Epithelial cell of proximal tubule (primary cell): ENCODE results near the gene RAF1. TPM values are rescaled to one million over a fixed set of nuclear protein-coding genes. Genes with fewer than 3 reads are reported as not detected.
"Not testable (repeated sequence)": the region's sequence is repeated elsewhere in the genome, so short reads cannot be mapped to it uniquely, and the experiment has no call there.

Experiments used
- DNase-seq: peaks from one replicate; pipeline ENCODE4 v3.0.0-alpha.2; 2011; ENCODE audit warnings: low read depth
- H3K4me3 ChIP-seq: 2 replicates; pipeline ENCODE4 v1.5.1; 2011; ENCODE audit warnings: low read depth, mild to moderate bottlenecking, low read length
- CTCF ChIP-seq: conservative IDR thresholded peaks from 2 replicates; pipeline ENCODE4 v1.5.1; 2012; ENCODE audit warnings: low read depth, mild to moderate bottlenecking, low read length
- total RNA-seq: library from RNA; depleted of rRNA; stranded (reverse); fragments of >200 nt; gene quantifications from 2 replicates; pipeline ENCODE4 v1.2.3, GENCODE V29; 2015

RAF1 gene
- total RNA-seq, 1 donor from 2014 or later, result 63.4 TPM

- no peak for TF ChIP-seq CTCF
- H3K4me3 ChIP-seq, result no peak overlapping the region
- DNase-seq, result no peak
These were observed 7.7 kb downstream of the RAF1 start for GRCh38 chr3:12656193-12656592.

DNA sequence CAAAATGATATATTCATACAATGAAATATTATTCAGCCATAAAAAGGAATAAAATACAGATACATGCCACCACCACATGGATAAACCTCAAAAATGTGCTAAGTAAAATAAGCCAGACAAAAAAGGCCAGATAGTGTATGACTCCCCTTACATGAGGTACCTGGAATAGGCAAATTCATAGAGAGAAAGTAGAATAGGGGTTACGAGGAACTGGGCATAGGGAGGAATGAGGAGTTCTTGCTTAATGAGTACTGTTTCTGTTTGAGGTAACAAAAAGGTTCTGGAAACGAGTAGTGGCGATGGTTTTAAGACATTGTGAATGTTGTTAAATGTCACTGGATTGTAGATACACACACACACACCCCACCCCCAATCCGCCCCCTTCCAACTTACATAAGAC, 8.2 kb downstream of the RAF1 start:
- TF ChIP-seq CTCF, result no peak
- no peak for DNase-seq
- H3K4me3 ChIP-seq, result no peak overlapping the region

DNA sequence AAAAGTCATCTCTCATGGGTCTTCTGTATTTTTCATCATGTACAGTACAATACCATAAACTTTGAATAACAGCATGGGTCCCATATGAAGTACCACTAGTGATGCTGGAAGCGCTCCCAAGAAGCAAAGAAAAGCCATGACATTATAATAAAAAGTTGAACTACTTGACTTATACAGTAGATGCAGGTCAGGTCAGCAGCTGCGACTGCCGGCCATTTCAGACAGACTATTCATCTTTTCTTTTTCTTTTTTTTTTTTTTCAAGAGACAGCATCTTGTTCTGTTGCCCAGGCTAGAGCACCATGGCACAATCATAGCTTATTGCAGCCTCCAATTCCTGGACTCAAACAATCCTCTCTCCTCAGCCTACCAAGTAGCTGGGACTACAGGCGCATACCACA, 10.2 kb downstream of the RAF1 start:
- no peak for TF ChIP-seq CTCF
- DNase-seq, result no peak
- no peak overlapping the region for H3K4me3 ChIP-seq

DNA sequence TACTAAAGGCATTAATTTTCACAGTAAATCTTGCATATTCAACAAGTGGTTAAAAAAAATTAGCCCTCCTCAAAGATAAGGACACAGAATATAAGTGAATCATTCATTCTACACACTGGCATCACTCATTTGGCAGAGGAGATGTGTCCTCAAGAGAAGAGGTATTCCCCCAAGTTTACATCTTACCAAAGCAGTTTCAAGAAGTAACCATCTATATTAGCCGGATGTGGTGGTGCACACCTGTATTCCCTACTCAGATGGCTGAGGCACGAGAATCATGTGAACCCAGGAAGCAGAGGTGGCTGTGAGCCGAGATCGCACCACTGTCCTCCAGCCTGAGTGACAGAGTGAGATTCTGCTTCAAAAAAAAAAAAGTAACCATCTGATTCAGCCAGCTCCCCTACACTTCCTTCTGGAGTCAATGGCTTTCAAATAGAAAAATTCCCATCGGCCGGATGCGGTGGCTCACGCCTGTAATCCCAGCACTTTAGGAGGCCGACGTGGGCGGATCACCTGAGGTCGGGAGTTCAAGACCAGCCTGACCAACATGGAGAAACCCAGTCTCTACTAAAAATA, 15.4 kb downstream of the RAF1 start:
- no peak overlapping the region for H3K4me3 ChIP-seq
- no peak for TF ChIP-seq CTCF

DNA sequence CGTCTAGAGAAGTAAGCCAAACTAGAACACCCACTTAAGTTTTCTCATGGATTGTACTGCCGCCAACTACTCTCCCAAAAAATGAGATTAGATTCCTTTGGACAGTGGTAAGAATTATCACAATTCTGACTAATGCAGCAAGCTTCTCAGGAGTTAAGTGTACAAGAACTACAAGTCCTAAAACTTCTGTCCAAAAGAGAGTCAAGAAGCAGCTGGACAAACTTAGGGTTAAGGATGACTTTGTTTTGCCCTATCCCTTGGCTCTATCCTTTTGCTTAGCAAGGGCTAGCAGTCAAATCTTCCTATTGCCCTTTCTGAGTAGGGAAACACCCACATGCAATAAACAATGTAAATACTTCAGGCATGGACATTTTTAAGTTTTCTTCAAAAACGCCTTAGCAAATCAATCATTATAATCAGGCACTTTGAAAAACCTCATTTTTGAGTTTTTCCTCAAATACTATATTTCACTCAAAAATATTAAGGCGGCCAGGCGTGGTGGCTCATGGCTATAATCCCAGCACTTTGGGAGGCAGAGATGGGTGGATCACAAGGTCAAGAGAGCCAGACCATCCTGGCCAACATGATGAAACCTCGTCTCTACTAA, 19.5 kb downstream of the RAF1 start:
- no peak overlapping the region for H3K4me3 ChIP-seq
- TF ChIP-seq CTCF, result no peak
- DNase-seq, result no peak

More for the DNA sequence above, 15.4 kb downstream of the RAF1 start:
- no peak for DNase-seq

GRCh38 chr3:12643724-12644123, 20.2 kb downstream of the RAF1 start:
- no peak overlapping the region for H3K4me3 ChIP-seq
- no peak for DNase-seq
- no peak for TF ChIP-seq CTCF

DNA sequence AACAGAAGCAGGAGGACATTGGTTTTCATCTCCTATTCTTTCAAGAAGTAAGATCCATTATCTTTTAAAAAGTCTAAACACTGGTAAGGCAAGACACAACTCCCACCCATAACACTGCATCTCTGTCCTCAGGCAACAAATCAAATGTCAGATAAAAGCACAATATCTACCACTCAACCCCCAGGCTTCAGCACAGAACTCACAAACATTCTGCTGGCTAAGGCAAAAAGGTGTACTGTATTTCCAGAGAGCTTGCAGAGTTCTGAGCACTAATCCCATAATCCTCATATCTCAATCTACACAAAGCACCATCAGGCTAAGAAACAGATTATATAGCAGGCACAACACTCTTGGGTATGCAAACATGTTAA, 20.9 kb downstream of the RAF1 start:
- DNase-seq, result no peak
- no peak for TF ChIP-seq CTCF
- no peak overlapping the region for H3K4me3 ChIP-seq

GRCh38 chr3:12640853-12641252, 23.1 kb downstream of the RAF1 start:
- H3K4me3 ChIP-seq, DNase-seq: not testable (repeated sequence)
